Activated CD4-positive, alpha-beta T cell treated with anti-CD3 and anti-CD28 coated beads, Interleukin-2, amount 50 U/mL, for 16 hours (primary cell): ENCODE data around the gene MRPL49.
A peak's percentile ranks its signal among the peaks of the same experiment; 100 is the strongest.
"Not testable (repeated sequence)": the region's sequence is repeated elsewhere in the genome, so short reads cannot be mapped to it uniquely, and the experiment has no call there.

ENCODE experiments used
- DNase-seq: peaks from one replicate; pipeline ENCODE4 v3.0.0-alpha.2; 2020

Gene MRPL49

DNA sequence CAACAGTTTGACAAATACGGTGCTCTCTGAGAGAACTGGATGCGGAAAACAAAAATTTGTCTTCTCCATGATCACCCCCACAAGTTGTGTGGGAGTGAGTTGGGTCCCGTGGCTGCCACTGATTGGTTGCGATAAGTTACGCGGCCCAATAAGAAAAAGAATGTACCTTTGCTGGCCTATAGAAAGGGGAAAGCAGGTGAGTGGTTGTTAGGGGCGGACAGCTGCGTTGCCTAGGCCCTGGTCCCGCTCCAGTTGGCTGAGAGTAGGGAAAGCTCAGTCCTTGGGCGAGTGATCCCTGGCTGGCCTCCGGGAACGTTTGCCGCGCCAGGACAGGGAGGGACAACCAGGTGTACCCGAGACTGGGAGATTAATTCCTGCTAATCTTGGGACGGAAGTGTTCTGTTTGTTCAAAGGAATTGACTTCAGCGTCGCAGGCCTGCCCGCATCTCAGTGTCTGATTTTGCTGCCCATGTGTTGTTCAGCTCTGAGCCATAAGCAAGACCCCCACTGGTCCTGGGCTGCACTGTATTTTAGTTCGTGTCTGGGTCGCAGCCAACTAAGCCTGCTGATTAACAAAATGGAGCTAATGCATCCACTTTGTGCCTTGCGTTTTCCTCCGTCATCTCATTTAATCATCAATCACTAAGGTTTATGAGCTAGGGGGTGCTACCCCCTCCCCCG is 13.0 kb downstream of the MRPL49 start:
- DNase-seq: peak; percentile 95

DNA sequence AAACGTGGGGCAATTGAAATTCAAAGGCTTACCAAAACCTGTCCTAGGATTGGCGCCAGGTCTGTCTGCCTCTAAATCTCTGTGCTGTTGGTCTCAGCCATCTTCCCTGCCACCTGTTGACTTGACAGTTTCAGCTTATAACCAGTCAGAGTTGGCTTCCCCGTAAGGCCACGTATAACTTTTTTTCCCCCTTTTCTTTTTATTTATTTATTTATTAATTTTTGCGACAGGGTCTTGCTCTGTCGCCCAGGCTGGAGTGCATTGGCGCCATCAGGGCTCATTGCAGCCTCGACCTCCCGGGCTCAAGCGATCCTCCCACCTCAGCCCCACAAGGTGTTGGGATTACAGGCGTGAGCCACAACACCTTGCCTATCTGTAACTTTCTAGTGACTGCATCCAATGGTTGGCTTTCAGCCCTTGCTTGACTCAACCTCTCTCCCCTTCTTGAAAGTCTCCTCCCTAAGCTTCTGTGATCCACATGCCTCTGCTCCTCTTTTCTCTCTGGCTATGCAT is 13.6 kb downstream of the MRPL49 start:
- no peak for DNase-seq

DNA sequence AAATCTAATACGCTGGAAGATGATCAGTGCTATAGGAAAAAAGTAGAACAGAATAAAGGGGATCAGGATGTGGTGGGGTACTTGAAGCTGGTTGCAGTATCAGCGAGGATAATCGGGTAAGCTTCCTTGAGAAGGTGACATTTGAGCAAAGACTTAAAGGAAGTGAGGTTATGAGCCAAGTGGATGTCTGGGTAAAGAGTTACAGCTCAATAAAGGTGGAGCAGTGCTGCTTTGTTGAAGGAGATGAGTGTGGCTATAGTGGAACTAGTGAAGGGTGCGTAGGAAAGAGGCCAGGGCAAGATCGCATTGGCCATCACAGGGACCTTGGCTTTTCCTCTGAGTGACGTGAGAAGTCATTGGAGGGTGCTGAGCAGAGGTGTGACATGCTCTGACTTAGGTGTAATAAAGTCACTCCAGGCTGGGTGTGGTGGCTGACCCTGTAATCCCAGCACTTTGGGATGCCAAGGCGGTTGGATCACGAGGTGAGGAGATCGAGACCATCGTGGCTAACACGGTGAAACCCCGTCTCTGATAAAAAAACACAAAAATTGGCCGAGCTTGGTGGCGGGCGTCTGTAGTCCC is 14.5 kb downstream of the MRPL49 start:
- DNase-seq: no peak

DNA sequence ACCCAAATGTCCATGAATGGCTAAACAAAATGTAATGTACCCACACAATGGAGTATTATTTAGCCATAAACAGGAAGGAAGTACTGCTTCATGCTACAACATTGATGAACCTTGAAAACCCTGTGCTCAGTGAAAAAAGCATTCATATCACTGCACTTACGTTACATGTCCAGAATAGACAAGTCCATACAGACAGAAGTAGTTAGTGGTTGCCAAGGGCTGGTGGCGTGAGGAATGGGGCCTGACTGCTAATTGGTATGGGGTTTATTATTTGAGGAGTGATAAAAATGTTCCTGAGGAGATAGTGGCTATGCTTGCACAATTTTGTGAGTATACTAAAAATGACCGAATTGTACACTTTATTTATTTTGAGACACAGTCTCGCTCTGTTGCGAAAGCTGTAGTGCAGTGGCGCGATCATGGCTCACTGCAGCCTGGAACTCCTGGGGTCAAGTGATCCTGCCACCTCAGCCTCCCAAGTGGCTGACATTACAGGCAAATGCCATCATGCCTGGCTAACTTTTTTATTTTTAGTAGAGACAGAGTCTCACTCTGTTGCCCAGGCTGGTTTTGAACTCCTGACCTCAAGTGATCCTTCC is 19.9 kb downstream of the MRPL49 start:
- DNase-seq: no peak

DNA sequence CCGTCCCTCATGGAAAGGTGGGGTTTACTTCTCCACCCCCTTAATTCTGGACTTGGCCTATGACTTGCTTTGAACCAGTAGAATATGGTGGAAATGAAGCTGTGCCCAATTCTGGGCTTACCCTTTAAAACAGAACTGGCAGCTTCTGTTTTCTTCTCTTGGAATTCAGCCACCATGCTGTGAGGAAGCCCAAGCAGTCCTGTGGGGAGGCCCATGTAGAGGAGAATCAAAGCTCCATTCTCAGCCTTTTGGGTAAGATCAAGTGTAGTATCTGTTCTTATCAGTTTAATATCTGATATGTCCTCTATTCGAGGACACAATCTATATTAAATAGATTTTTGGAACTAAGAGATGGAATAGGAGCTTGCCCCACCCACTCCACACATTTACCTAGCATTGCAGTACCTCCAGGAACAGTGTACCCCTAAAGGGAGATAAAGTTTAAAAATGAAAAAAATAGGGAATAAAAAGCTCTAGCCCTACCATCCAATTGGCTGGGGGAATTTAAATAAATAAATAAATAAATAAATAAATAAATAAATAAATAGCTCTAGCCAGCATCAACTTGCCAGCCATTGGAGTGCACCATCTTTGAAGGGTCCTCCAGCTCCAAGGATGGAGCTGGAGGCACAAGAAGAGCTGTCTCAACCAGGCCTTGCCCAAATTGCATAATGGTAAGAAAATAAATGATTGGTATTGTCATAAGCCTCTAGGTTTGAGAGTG is 25.4 kb downstream of the MRPL49 start:
- DNase-seq: no peak

DNA sequence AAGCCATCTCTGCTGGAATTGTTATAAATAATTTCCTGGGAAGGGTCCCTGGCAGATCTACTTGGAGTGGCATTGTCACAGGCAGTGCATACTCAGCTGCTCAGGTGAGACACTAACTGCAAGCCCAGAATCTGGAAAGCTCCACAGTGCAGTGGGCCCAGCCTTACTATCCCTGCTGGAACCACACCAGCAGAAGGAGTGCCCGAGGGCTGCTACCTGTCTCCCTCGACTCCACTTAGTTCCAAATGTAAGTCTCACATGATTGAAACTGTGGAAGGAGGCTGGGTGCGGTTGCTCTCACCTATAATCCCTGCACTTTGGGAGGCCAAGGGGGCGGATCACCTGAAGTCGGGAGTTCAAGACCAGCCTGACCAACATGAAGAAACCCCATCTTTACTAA is 26.5 kb downstream of the MRPL49 start:
- DNase-seq: no peak

DNA sequence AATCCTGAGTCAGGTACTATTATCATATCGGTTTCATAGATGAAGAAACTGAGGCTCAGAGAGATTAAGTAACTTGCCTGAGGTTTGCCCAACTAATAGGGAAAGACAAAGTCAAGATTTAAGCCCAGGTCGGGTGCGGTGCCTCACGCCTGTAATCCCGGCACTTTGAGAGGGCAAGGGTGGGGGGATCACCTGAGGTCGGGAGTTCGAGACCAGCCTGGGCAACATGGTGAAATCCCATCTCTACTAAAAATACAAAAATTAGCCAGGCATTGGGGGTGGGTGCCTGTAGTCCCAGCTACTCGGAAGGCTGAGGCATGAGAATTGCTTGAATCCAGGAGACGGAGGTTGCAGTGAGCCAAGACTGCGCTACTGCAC is 28.0 kb downstream of the MRPL49 start:
- DNase-seq: not testable (repeated sequence)

DNA sequence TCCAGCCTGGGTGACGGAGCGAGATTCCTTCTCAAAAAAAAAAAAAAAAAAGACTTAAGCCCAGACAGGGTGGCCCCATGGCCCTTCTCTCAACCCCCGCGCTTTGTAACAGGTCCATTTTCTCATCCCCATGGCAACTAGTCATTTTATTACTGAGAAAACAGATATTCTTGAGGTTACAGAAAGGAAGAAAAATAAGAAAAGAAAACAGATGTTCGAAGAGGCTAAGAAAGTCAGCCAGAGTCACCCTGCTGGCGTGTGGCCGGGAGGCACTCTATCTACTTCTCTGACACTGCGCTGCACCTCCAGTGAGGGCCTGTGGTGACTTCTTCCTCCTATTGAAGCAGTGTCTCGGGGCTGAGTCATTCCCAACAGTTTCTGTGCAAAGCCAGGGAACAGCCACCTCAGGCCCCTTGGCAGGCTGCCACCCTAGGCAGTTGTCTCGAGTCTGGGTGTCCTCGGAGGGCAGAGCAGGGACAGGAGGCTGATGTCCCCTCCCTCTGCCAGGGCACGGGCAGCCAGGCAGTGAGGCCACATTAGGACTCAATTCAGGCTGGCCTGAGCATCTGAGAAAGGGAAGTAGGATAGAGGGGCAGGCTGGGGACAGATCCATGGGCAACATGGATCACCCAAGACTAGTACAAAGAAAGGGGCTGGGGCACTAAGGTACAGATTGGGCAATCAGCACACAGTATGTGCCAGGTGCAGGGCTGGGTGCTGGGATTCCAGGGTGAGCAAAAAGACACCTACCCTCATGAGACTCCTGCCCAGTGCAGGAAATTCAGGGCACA is 28.6 kb downstream of the MRPL49 start:
- DNase-seq: peak; percentile 37

DNA sequence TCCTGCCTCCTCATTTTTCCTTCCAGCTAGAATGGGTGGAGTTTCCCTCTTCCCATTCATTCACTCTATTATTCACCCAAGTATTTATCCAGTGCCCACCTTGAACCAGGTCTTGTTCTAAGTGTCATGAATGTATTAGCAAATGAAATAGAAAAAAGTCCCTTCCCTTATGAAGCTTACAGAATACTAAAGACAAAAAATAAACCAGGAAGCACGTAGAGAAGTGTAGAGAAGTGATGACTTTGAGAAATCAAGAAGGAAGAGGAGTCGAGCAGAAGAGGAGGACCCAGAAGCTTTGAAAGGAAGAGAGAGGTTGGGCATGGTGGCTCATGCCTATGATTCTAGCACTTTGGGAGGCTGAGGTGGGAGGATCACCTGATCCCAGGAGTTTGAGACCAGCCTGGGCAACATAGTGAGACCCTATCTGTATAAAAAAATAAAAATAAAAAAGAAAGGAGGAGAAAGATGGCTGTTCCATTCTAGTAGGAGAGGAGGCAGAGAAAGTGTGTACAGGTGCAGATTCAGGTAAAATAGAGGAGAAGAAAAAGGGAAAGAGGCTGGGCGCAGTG is 29.3 kb downstream of the MRPL49 start:
- DNase-seq: no peak

DNA sequence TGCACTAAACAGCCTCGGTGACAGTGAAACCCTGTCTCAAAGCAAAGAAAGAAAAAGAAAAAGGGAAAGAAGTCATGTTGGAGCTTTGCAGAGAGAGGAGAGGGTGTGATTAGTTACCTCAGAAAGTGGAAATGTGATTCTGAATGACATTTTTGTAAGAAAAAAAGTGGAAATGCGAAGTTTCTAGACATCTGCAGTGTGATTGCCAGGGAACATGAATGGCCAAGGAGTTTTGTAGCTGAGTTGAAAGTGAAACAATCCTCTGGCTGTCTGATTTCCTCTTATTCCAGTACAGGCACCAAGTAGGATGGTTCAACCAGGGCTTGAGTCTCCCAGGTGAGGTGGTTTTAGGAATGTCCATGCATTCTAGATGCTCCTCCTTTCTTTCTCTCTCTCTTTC is 30.0 kb downstream of the MRPL49 start:
- DNase-seq: no peak

DNA sequence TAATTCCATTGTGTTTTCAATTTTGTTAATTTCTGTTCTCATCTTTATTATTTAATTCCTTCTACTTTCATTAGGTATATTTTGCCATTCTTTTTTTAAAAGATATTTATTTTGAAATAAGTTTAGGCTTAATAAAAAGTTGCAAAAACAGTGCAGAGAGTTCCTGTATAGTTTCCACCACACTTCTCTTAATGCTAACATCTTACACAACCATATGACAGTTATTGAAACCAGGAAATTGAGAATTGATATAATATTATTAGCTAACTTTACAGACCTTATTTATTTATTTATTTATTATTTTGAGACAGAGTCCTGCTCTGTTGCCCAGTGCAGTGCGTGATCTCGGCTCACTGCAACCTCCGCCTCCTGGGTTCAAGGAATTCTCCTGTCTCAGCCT is 34.1 kb downstream of the MRPL49 start:
- no peak for DNase-seq

DNA sequence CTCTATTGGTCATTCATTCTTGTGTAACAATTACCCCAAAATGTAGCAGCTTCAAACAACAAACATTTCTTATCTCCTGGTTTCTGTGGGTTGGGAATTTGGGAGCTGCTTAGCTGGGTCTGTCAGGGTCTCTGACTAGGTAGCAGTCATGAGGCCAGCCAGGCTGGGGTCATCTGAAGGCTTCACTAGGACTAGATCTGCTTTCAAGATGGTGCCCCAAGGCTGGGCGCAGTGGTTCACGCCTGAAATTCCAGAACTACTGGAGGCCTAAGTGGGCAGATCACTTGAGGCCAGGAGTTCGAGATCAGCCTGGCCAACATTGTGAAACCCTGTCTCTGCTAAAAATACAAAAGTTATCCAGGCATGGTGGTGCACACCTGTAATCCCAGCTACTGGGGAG is 34.8 kb downstream of the MRPL49 start:
- no peak for DNase-seq

DNA sequence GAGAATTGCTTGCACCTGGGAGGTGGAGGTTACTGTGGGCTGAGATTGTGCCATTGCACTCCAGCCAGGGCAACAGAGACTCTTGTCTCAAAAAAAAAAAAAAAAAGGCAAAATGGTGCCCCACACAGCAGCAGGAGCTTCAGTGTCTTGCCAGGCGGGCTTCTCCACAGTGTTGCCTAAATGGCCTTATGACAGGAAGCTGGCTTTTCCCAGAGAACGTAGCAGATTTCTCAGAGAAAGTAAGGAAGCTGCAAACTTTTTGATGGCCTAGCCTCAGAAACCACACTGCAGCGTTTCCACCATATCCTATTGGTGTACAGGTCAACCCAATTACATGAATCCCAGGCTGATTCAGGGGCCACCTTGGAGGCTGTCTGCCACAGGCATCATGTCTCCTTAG is 35.2 kb downstream of the MRPL49 start:
- DNase-seq: no peak

DNA sequence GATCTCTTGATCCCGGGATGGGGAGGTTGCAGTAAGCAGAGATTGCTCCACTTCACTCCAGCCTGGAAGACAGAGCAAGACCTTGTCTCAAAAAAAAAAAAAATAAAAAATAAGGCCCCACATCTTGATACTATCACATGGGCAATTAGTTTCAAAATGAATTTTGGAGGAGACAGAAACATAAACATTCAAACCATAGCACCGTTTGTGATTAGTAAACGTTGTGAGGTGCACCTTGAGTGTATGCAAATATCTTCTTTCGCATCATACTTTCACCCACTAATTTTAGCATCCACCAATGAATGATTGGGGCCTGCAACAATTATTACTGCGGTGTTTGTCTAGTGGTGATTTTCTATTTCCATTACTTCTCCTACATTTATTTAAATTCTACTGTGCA is 36.9 kb downstream of the MRPL49 start:
- DNase-seq: no peak

DNA sequence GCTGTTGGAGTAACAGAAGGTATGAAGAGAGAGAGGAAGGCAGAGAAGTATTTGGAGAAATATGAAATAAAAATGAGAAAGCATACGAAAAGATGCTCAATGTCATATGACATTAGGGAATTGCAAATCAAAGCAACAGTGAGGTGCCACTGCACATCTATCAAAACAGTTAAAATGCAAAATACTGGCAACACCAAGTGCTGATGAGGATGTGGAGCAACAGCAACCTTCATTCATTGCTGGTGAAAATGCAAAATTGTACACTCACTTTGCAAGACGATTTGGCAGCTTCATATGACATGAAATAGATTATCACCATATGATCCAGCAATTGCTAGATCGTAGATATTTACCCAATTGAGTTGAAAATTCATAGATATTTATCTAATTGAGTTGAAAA is 38.5 kb downstream of the MRPL49 start:
- DNase-seq: no peak

DNA sequence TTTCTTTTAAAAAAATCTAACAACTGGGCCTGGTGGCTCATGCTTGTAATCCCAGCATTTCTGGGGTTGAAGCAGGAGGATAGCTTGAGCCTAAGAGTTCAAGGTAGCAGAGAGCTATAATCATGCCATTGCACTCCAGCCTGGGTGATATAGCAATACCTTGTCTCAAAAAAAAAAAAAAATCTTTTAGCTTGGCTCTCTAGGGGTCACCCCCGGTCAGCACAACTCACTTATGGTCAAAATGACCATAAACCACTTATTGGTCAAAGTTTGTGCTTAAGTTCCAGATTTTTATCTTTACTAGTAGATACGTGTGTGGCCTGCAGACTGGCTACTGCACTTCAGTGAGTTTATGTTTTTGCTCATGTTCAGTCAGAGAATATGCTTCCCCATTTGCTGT is 41.6 kb downstream of the MRPL49 start:
- no peak for DNase-seq

DNA sequence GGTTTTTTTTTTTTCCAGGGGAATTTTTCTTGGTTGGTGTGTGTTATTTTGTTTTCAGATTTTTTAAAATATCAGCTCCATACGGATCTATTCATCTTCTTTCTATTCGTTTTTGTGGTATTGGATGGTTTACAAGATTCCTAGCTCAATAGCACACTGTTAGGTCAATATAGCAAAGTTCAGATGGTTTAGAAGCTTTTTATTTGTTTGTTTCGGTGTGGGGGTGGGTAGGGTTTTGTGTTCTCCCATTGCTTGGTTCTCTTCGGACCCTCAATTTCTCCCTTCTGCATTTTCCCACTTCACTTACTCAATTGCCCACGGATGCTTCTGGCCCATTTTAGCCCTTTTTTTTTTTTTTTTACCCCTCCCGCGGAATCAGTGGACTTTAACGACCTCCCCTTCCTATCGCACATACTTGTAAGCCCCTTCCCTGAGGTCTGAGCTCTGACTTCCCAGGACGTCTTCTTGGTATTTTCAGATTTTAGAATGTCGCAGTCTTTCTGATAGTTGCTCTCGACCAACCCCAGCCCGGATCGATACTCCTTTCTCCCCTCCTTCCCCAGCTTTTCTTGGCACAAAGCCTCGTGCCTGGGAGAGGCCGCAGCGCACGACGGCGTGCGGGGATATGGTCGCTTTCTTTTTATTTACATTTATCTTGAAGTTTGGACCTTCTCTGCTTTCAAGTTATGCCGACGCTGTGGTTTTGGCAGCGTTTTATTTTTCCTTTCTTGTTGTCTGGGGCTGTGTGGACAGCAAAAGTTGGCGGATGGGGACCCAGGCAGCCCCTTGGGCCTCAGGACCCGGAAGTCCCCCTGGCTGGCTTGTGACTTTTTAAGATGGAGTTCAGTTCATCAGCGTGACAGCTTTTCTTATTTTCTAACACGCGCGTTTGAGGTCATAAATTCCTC is 43.5 kb downstream of the MRPL49 start:
- no peak for DNase-seq

DNA sequence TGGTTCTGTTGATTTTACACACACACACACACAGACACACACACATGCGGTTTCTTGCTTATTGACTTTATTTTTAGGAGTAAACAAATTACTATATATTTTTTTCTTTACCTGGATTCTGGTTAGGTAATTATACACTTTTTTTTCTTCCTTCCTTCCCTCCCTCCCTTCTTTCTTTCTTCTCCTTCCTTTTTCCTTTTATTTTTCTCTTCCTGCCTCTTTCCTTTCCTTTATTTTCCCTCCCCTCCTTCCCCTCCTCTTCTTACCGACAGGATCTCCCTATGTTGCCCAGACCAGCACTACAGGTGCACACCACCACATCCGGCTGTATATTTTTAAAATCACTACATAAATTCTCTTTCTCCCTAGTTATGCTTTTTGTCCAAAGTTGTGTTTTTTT is 44.8 kb downstream of the MRPL49 start:
- DNase-seq: no peak

DNA sequence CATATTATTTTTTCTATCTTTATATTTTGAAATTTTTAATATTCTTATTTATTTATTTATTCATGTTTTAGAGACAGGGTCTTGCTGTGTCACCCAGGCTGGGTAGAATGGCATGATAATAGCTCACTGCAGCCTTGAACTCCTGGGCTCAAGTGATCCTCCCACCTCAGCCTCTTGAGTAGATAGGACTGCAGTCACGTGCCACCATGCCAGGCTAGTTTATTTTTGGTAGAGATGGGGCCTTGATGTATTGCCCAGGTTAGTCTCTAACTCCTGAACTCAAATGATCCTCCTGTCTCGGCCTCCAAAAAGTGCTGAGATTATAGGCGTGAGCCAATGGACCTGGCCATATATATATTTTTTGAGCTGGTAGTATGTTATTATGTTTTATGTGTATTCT is 45.5 kb downstream of the MRPL49 start:
- no peak for DNase-seq

DNA sequence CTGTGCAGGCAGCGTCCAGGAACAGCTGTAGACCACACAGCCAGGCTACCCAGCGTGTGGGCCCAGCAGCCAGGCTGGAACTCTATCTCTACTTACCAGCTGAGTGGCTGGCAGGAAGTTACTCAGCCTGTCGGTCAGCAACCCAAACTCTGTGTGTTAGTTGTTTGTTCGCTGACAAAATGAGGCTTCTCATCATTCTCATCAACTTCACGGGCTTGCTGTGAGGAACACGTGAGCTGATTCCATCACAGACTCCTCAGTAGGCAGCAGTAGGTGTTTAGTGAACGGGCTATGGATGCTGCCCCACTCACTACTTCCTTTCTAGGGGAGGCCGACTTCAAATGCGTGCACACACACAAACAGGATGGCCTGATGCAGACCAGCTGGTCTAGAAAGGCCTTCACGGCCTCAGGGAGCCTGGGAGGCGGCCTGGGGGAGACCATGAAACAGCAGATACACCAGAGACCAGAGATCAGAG is 47.1 kb downstream of the MRPL49 start:
- DNase-seq: no peak

DNA sequence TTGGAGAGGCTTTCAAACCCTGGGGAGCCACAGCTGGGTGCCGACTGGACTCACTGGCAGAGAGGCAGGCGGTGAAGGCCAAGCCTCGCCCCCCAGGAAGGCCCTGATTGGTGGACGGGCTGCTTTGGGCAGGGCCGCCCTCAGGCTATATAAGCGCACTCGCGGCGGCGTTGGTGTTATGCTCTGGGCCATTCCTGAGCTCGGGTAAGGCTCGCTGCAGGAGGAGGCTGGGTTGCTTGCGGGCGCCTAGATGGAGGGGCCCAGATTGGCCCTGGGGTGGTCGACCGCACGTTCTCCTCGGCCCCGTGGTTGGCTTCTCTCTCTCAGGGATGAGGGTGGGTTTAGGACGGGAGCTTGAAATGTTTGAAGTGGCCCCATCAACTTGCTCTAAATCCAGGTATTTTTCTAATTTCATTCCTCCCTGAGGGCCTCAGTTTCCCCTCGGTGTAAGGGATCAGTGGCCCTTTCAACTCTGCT is 48.0 kb downstream of the MRPL49 start, which contains the start of gene SPDYC:
Gene SPDYC (plus strand): TSS at position 176 of the 477 bp plus-strand sequence. CDS start 1,125 bp downstream, outside the sequence.
- no peak for DNase-seq
